Subcutaneous abdominal adipose tissue (tissue), 5 donors: ENCODE measurements around the gene TCEANC.

ENCODE experiments used
- H3K27ac ChIP-seq: one replicate; pipeline ENCODE4 v1.7.0; 2013; ENCODE audit warnings: low read depth, mild to moderate bottlenecking, inconsistent platforms, low read length, moderate library complexity
- H3K27me3 ChIP-seq, 5 donors: one replicate each; pipeline ENCODE4 v1.7.0; 2013; ENCODE audit warnings: low read length in 5 of 5, inconsistent platforms in 1 of 5; ENCODE audit not compliant: control insufficient read depth in 5 of 5, insufficient read depth in 4 of 5
- H3K36me3 ChIP-seq, 5 donors: one replicate each; pipeline ENCODE4 v1.7.0; 2013; ENCODE audit warnings: low read length in 5 of 5; ENCODE audit not compliant: control insufficient read depth in 5 of 5, insufficient read depth in 5 of 5
- H3K4me1 ChIP-seq, 5 donors: one replicate each; pipeline ENCODE4 v1.7.0; 2013; ENCODE audit warnings: low read length in 5 of 5, mild to moderate bottlenecking in 3 of 5, moderate library complexity in 1 of 5; ENCODE audit not compliant: control insufficient read depth in 5 of 5, insufficient read depth in 5 of 5
- H3K4me3 ChIP-seq, 5 donors: one replicate each; pipeline ENCODE4 v1.7.0; 2013; ENCODE audit warnings: low read length in 5 of 5, low read depth in 1 of 5
- H3K9ac ChIP-seq, 5 donors: one replicate each; pipeline ENCODE4 v1.7.0; 2013; ENCODE audit warnings: low read length in 5 of 5, mild to moderate bottlenecking in 4 of 5, moderate library complexity in 3 of 5
- H3K9me3 ChIP-seq, 5 donors: one replicate each; pipeline ENCODE4 v1.7.0; 2013; ENCODE audit warnings: low read length in 5 of 5; ENCODE audit not compliant: control insufficient read depth in 5 of 5
- donor health status: healthy.
- donor health status: healthy.
- donor health status: healthy.
- donor health status: healthy.
- donor health status: healthy.

Gene TCEANC

GRCh38 chrX:13695601-13696115 lies 42.7 kb downstream of the TCEANC start:
- peaks cover 0 to 4% (median 0%) of the 10 kb centered on the region in 5 donors for H3K27me3 ChIP-seq
- no peak overlapping the region for H3K4me3 ChIP-seq
- H3K4me1 ChIP-seq: peaks cover 0 to 57% (median 41%) of the 10 kb centered on the region in 5 donors
- no peaks in the 10 kb centered on the region for H3K36me3 ChIP-seq
- H3K9ac ChIP-seq: no peak overlapping the region
- H3K27ac ChIP-seq: no peak overlapping the region
- H3K9me3 ChIP-seq: no peaks in the 10 kb centered on the region

- Histone ChIP-seq H3K27me3 (peaks cover 0 to 6% (median 0%) of the 10 kb centered on the region in 5 donors), H3K9ac (no peak overlapping the region), H3K4me1 (peaks cover 0 to 53% (median 45%) of the 10 kb centered on the region in 5 donors), H3K9me3 (no peaks in the 10 kb centered on the region), H3K36me3 (no peaks in the 10 kb centered on the region), H3K27ac (peak overlapping the region; percentile 18), H3K4me3 (no peak overlapping the region)
Measured at GRCh38 chrX:13697455-13697854, 44.5 kb downstream of the TCEANC start.

DNA sequence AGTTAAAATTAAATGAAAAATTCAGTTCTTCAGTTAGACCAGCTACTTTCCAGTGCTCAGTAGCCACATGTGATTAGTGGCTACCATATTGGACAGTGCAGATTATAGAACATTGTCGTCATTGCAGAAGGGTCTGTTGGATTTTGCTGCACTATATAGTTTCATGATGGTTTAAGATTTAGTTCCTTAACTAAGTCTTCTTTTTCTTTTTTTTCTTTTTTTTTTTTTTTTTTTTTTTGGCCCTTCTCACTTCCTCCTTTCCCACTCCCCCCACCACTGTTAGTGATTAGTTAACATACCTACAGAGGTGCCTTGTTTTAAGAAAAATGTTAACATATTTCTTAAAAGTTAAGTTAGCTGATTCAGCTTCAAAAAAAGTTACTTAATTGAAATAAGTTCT lies 45.0 kb downstream of the TCEANC start:
- Histone ChIP-seq H3K36me3 (no peaks in the 10 kb centered on the region), H3K9me3 (no peaks in the 10 kb centered on the region), H3K4me1 (peaks cover 0 to 50% (median 41%) of the 10 kb centered on the region in 5 donors), H3K9ac (no peak overlapping the region), H3K27me3 (peaks cover 0 to 6% (median under 1%) of the 10 kb centered on the region in 5 donors), H3K27ac (peak overlapping the region; percentile 18), H3K4me3 (no peak overlapping the region)

- Histone ChIP-seq H3K4me3 (no peak overlapping the region), H3K4me1 (peaks cover 0 to 48% (median 36%) of the 10 kb centered on the region in 5 donors), H3K9ac (no peak overlapping the region), H3K27ac (peak overlapping the region; percentile 25), H3K9me3 (no peaks in the 10 kb centered on the region), H3K27me3 (peaks cover 0 to 6% (median 3%) of the 10 kb centered on the region in 5 donors), H3K36me3 (no peaks in the 10 kb centered on the region)
Measured at GRCh38 chrX:13698432-13698831, 45.5 kb downstream of the TCEANC start.

- Histone ChIP-seq H3K27me3 (peaks cover 0 to 6% (median 3%) of the 10 kb centered on the region in 5 donors), H3K9ac (no peak overlapping the region), H3K9me3 (no peaks in the 10 kb centered on the region), H3K27ac (peak overlapping the region; percentile 25), H3K4me1 (peaks cover 0 to 42% (median 28%) of the 10 kb centered on the region in 5 donors), H3K36me3 (no peaks in the 10 kb centered on the region), H3K4me3 (no peak overlapping the region)
Measured at GRCh38 chrX:13699183-13699826, 46.4 kb downstream of the TCEANC start.

DNA sequence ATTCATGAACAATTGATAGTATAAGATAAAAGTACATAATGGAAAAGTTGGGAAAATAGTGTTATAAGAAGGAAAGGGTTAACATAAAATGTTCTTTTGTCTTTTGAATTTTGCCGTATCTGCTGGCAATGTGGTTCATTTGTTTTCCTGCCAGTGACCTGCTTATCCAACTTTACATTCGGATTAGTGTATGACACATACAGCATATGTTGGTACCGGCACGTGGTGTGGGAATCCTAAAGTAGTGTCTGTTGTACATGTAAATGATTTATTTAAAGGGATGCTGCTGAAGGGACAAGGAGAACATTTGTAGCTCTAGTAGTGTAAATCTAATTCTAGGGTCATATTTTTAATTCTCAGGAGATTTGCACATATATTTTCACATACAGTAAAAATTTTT lies 47.4 kb downstream of the TCEANC start:
- no peak overlapping the region for H3K27ac ChIP-seq

GRCh38 chrX:13702111-13702789 lies 49.3 kb downstream of the TCEANC start:
- no peak overlapping the region for H3K4me3 ChIP-seq
- peaks cover 0 to 3% (median 0%) of the 10 kb centered on the region in 5 donors for H3K27me3 ChIP-seq
- H3K36me3 ChIP-seq: peaks cover 0 to 3% (median 2%) of the 10 kb centered on the region in 5 donors
- H3K9ac ChIP-seq: no peak overlapping the region
- H3K27ac ChIP-seq: no peak overlapping the region
- no peaks in the 10 kb centered on the region for H3K9me3 ChIP-seq
- H3K4me1 ChIP-seq: peaks cover 0 to 27% (median 15%) of the 10 kb centered on the region in 5 donors

More for the DNA sequence above, 47.4 kb downstream of the TCEANC start:
- no peak overlapping the region for H3K9ac ChIP-seq
- peaks cover 0 to 6% (median 0%) of the 10 kb centered on the region in 5 donors for H3K27me3 ChIP-seq
- peaks cover 0 to 32% (median 18%) of the 10 kb centered on the region in 5 donors for H3K4me1 ChIP-seq
- no peaks in the 10 kb centered on the region for H3K36me3 ChIP-seq
- H3K4me3 ChIP-seq: no peak overlapping the region
- no peaks in the 10 kb centered on the region for H3K9me3 ChIP-seq

DNA sequence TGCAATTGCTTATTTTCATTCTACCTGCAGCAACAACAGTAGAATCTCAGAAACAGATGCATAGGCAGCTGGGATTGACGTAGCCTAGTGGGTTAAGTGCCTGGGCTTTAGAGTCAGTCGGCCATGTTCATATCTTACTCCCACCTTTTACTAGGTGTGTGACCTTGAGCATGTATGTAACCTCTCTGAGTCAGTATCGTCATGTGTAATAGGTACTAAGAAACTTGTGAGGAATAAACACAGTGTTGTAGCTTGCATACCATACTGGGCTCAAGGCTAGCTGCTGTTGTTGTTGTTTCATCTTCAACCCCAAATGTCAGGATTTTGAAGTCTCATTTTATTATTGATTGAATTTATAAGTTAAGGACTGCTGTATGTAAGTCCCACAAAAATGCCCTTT lies 50.2 kb downstream of the TCEANC start:
- H3K27me3 ChIP-seq: peaks cover 0 to 3% (median 0%) of the 10 kb centered on the region in 5 donors
- peaks cover 0 to 5% (median 3%) of the 10 kb centered on the region in 5 donors for H3K36me3 ChIP-seq
- H3K9ac ChIP-seq: no peak overlapping the region
- no peak overlapping the region for H3K27ac ChIP-seq
- H3K9me3 ChIP-seq: no peaks in the 10 kb centered on the region
- H3K4me1 ChIP-seq: peaks cover 0 to 27% (median 14%) of the 10 kb centered on the region in 5 donors
- H3K4me3 ChIP-seq: no peak overlapping the region

- peaks cover 0 to 26% (median 14%) of the 10 kb centered on the region in 5 donors for H3K4me1 ChIP-seq
- no peak overlapping the region for H3K27ac ChIP-seq
Measured at GRCh38 chrX:13703589-13703988, 50.6 kb downstream of the TCEANC start.

GRCh38 chrX:13711141-13711540 lies 58.2 kb downstream of the TCEANC start:
- no peaks in the 10 kb centered on the region for H3K4me1 ChIP-seq
- no peak overlapping the region for H3K9ac ChIP-seq
- H3K27ac ChIP-seq: no peak overlapping the region
- H3K36me3 ChIP-seq: peaks cover 3 to 26% (median 12%) of the 10 kb centered on the region in 5 donors
- H3K27me3 ChIP-seq: no peaks in the 10 kb centered on the region
- no peak overlapping the region for H3K4me3 ChIP-seq
- no peaks in the 10 kb centered on the region for H3K9me3 ChIP-seq

More at GRCh38 chrX:13703589-13703988, 50.6 kb downstream of the TCEANC start:
- H3K9ac ChIP-seq: no peak overlapping the region
- peaks cover 0 to 5% (median 3%) of the 10 kb centered on the region in 5 donors for H3K36me3 ChIP-seq
- H3K4me3 ChIP-seq: no peak overlapping the region
- peaks cover 0 to 3% (median 0%) of the 10 kb centered on the region in 5 donors for H3K27me3 ChIP-seq
- no peaks in the 10 kb centered on the region for H3K9me3 ChIP-seq
